ENCODE measurements around the gene NIN.

The NIN gene

DNA sequence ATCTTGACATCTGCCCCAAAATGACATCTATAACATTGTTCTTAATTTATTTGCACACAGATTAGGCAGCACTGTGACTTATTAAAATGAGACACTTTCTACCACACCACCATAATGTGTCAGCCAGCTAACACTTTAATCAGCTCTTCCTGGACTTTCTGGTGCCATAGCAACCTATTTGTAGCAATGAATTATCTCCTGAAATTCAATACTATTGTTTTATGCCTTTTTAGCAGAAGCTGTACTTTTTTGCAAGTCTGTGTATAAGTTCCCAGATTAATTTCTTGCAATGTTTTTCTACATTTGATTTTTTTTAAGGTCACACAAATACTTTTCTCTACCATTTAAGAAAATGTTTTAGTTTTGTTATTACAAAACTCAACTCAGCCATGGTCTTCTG lies 90.1 kb downstream of the NIN start:
- no peak overlapping the region for H3K4me3 ChIP-seq (ENCODE audit: low read length)
- H3K23ac ChIP-seq (ENCODE audit: low read length) = no peak overlapping the region
- no peak overlapping the region for H4K5ac ChIP-seq (ENCODE audit: low read length)
- H3K27me3 ChIP-seq (ENCODE audit: insufficient read depth, low read length, poor library complexity) = no peaks in the 10 kb centered on the region
- no peaks in the 10 kb centered on the region for H3K4me1 ChIP-seq (ENCODE audit: control insufficient read depth, low read depth, low read length)
- H2BK15ac ChIP-seq (replicated peaks; ENCODE audit: low read depth) = no peak overlapping the region
- no peak overlapping the region for H3K4ac ChIP-seq (ENCODE audit: low read depth, low read length)
- H3K18ac ChIP-seq (ENCODE audit: low read length) = no peak overlapping the region
- H2BK5ac ChIP-seq (ENCODE audit: low read length) = no peak overlapping the region
- no peak overlapping the region for H3K27ac ChIP-seq (ENCODE audit: low read depth, low read length)
- no peaks in the 10 kb centered on the region for H3K79me1 ChIP-seq (ENCODE audit: low read length)
- H3K4me2 ChIP-seq (ENCODE audit: low read length) = no peak overlapping the region
- no peaks in the 10 kb centered on the region for H3K36me3 ChIP-seq (ENCODE audit: control insufficient read depth, insufficient read depth, low read length)
- H4K8ac ChIP-seq (ENCODE audit: low read depth, low read length) = no peak overlapping the region
- no peak overlapping the region for H3K9ac ChIP-seq (ENCODE audit: low read length)
- H2BK120ac ChIP-seq (ENCODE audit: low read depth, low read length) = no peak overlapping the region
- no peaks in the 10 kb centered on the region for H3K79me2 ChIP-seq (ENCODE audit: control insufficient read depth, insufficient read depth, low read length)
- DNase-seq = no peak
- H2AK5ac ChIP-seq (ENCODE audit: low read length) = no peak overlapping the region
- no peak overlapping the region for H3K56ac ChIP-seq (ENCODE audit: low read length)

GRCh38 chr14:50739186-50739585 lies 91.8 kb downstream of the NIN start:
- Histone ChIP-seq H3K4me3 (ENCODE audit: low read length) (no peak overlapping the region), H2BK120ac (ENCODE audit: low read depth, low read length) (no peak overlapping the region), H3K79me2 (ENCODE audit: control insufficient read depth, insufficient read depth, low read length) (no peaks in the 10 kb centered on the region), H4K8ac (ENCODE audit: low read depth, low read length) (no peak overlapping the region), H2BK15ac (replicated peaks; ENCODE audit: low read depth) (no peak overlapping the region), H3K79me1 (ENCODE audit: low read length) (no peaks in the 10 kb centered on the region), H3K56ac (ENCODE audit: low read length) (no peak overlapping the region), H3K27me3 (ENCODE audit: insufficient read depth, low read length, poor library complexity) (no peaks in the 10 kb centered on the region), H3K9ac (ENCODE audit: low read length) (no peak overlapping the region), H3K4me1 (ENCODE audit: control insufficient read depth, low read depth, low read length) (no peaks in the 10 kb centered on the region), H3K23ac (ENCODE audit: low read length) (no peak overlapping the region), H3K4ac (ENCODE audit: low read depth, low read length) (no peak overlapping the region), H3K4me2 (ENCODE audit: low read length) (no peak overlapping the region), H3K18ac (ENCODE audit: low read length) (no peak overlapping the region), H2AK5ac (ENCODE audit: low read length) (no peak overlapping the region), H3K36me3 (ENCODE audit: control insufficient read depth, insufficient read depth, low read length) (no peaks in the 10 kb centered on the region), H4K5ac (ENCODE audit: low read length) (no peak overlapping the region), H3K27ac (ENCODE audit: low read depth, low read length) (no peak overlapping the region), H2BK5ac (ENCODE audit: low read length) (no peak overlapping the region)
- WGBS (ENCODE audit: extremely low coverage, insufficient coverage, low lambda C conversion rate) = no CpG with 5 or more reads among the region's 4 CpGs
- no peak for DNase-seq

GRCh38 chr14:50736932-50737419 lies 94.0 kb downstream of the NIN start:
- no peak overlapping the region for H4K5ac ChIP-seq (ENCODE audit: low read length)

GRCh38 chr14:50734950-50735695 lies 95.8 kb downstream of the NIN start:
- no peaks in the 10 kb centered on the region for H3K79me1 ChIP-seq (ENCODE audit: low read length)
- no peak overlapping the region for H2AK5ac ChIP-seq (ENCODE audit: low read length)
- H3K36me3 ChIP-seq (ENCODE audit: control insufficient read depth, insufficient read depth, low read length) = no peaks in the 10 kb centered on the region
- no peak for DNase-seq
- H3K4ac ChIP-seq (ENCODE audit: low read depth, low read length) = no peak overlapping the region
- H3K9ac ChIP-seq (ENCODE audit: low read length) = no peak overlapping the region
- H3K4me2 ChIP-seq (ENCODE audit: low read length) = no peak overlapping the region
- no peak overlapping the region for H3K23ac ChIP-seq (ENCODE audit: low read length)
- WGBS (ENCODE audit: extremely low coverage, insufficient coverage, low lambda C conversion rate) = no CpG with 5 or more reads among the region's 4 CpGs
- no peak overlapping the region for H3K27ac ChIP-seq (ENCODE audit: low read depth, low read length)
- H2BK120ac ChIP-seq (ENCODE audit: low read depth, low read length) = no peak overlapping the region
- H3K79me2 ChIP-seq (ENCODE audit: control insufficient read depth, insufficient read depth, low read length) = no peaks in the 10 kb centered on the region
- H3K4me1 ChIP-seq (ENCODE audit: control insufficient read depth, low read depth, low read length) = no peaks in the 10 kb centered on the region
- H3K18ac ChIP-seq (ENCODE audit: low read length) = no peak overlapping the region
- no peak overlapping the region for H2BK15ac ChIP-seq (replicated peaks; ENCODE audit: low read depth)
- no peaks in the 10 kb centered on the region for H3K27me3 ChIP-seq (ENCODE audit: insufficient read depth, low read length, poor library complexity)
- no peak overlapping the region for H4K5ac ChIP-seq (ENCODE audit: low read length)
- H4K8ac ChIP-seq (ENCODE audit: low read depth, low read length) = no peak overlapping the region
- no peak overlapping the region for H3K4me3 ChIP-seq (ENCODE audit: low read length)
- H3K56ac ChIP-seq (ENCODE audit: low read length) = no peak overlapping the region
- no peak overlapping the region for H2BK5ac ChIP-seq (ENCODE audit: low read length)

More at GRCh38 chr14:50736932-50737419, 94.0 kb downstream of the NIN start:
- H2AK5ac ChIP-seq (ENCODE audit: low read length) = no peak overlapping the region
- no peak overlapping the region for H3K27ac ChIP-seq (ENCODE audit: low read depth, low read length)
- H2BK120ac ChIP-seq (ENCODE audit: low read depth, low read length) = no peak overlapping the region
- no CpG with 5 or more reads among the region's 6 CpGs for WGBS (ENCODE audit: extremely low coverage, insufficient coverage, low lambda C conversion rate)
- no peak overlapping the region for H2BK15ac ChIP-seq (replicated peaks; ENCODE audit: low read depth)
- no peak overlapping the region for H3K56ac ChIP-seq (ENCODE audit: low read length)
- H3K9ac ChIP-seq (ENCODE audit: low read length) = no peak overlapping the region
- H3K23ac ChIP-seq (ENCODE audit: low read length) = no peak overlapping the region
- H3K4me3 ChIP-seq (ENCODE audit: low read length) = no peak overlapping the region
- H3K4me1 ChIP-seq (ENCODE audit: control insufficient read depth, low read depth, low read length) = no peaks in the 10 kb centered on the region
- peak; percentile 7 for DNase-seq
- no peak overlapping the region for H3K4ac ChIP-seq (ENCODE audit: low read depth, low read length)
- H3K79me2 ChIP-seq (ENCODE audit: control insufficient read depth, insufficient read depth, low read length) = no peaks in the 10 kb centered on the region
- H3K4me2 ChIP-seq (ENCODE audit: low read length) = no peak overlapping the region
- no peak overlapping the region for H4K8ac ChIP-seq (ENCODE audit: low read depth, low read length)
- no peak overlapping the region for H2BK5ac ChIP-seq (ENCODE audit: low read length)
- H3K79me1 ChIP-seq (ENCODE audit: low read length) = no peaks in the 10 kb centered on the region
- H3K36me3 ChIP-seq (ENCODE audit: control insufficient read depth, insufficient read depth, low read length) = no peaks in the 10 kb centered on the region
- H3K27me3 ChIP-seq (ENCODE audit: insufficient read depth, low read length, poor library complexity) = no peaks in the 10 kb centered on the region
- H3K18ac ChIP-seq (ENCODE audit: low read length) = no peak overlapping the region

DNA sequence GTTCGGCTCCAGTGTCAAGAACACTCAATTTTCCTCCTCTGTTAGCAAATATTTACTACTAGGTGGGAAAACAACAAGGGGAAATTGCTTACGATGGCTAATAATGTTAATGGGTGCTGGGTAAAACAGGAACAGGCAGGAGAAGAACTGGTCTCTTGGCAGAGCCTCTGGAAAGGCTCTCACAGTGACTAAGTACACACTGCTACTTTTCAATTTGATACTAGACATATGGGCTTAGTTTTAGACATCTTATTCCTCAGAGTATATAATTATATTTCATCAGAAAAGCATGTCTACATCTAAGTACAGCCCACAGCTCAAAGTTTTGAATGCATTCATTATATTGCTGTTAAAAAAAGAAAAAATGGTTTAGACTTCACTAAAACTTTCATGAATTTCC lies 97.5 kb downstream of the NIN start:
- no peak overlapping the region for H3K9ac ChIP-seq (ENCODE audit: low read length)
- no peak overlapping the region for H3K23ac ChIP-seq (ENCODE audit: low read length)
- H2BK120ac ChIP-seq (ENCODE audit: low read depth, low read length) = no peak overlapping the region
- H3K4me2 ChIP-seq (ENCODE audit: low read length) = no peak overlapping the region
- H3K36me3 ChIP-seq (ENCODE audit: control insufficient read depth, insufficient read depth, low read length) = peaks cover 2% of the 10 kb centered on the region
- no peaks in the 10 kb centered on the region for H3K79me1 ChIP-seq (ENCODE audit: low read length)
- no peak overlapping the region for H3K56ac ChIP-seq (ENCODE audit: low read length)
- H3K18ac ChIP-seq (ENCODE audit: low read length) = no peak overlapping the region
- H3K4me3 ChIP-seq (ENCODE audit: low read length) = no peak overlapping the region
- H4K5ac ChIP-seq (ENCODE audit: low read length) = no peak overlapping the region
- H3K4me1 ChIP-seq (ENCODE audit: control insufficient read depth, low read depth, low read length) = no peaks in the 10 kb centered on the region
- no peak overlapping the region for H2AK5ac ChIP-seq (ENCODE audit: low read length)
- no peak overlapping the region for H3K27ac ChIP-seq (ENCODE audit: low read depth, low read length)
- no peak overlapping the region for H2BK5ac ChIP-seq (ENCODE audit: low read length)
- no CpG with 5 or more reads among the region's 2 CpGs for WGBS (ENCODE audit: extremely low coverage, insufficient coverage, low lambda C conversion rate)
- H4K8ac ChIP-seq (ENCODE audit: low read depth, low read length) = no peak overlapping the region
- no peak overlapping the region for H3K4ac ChIP-seq (ENCODE audit: low read depth, low read length)
- H3K27me3 ChIP-seq (ENCODE audit: insufficient read depth, low read length, poor library complexity) = no peaks in the 10 kb centered on the region
- no peak overlapping the region for H2BK15ac ChIP-seq (replicated peaks; ENCODE audit: low read depth)
- H3K79me2 ChIP-seq (ENCODE audit: control insufficient read depth, insufficient read depth, low read length) = no peaks in the 10 kb centered on the region
- no peak for DNase-seq

DNA sequence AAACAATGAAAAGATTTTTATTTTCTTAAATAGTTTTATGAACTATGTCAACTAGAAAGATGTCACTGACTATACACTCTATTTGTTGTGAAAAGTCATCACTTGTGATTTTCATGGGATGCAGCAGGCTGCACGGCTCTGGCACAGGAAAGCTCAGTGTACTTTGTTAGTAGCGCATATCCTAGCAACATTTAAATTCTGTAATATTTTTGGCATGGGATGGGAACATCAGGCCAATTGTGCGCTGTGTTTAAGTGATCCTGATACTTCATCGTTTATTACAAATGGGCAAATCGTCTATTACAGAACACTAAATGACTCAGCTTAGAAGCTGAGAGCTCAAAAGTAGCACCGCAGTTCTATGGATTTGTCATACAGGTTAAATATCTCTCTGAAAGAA lies 102.1 kb downstream of the NIN start:
- Histone ChIP-seq H3K4me1 (ENCODE audit: control insufficient read depth, low read depth, low read length) (no peaks in the 10 kb centered on the region), H3K27me3 (ENCODE audit: insufficient read depth, low read length, poor library complexity) (no peaks in the 10 kb centered on the region), H2AK5ac (ENCODE audit: low read length) (no peak overlapping the region), H3K27ac (ENCODE audit: low read depth, low read length) (no peak overlapping the region), H2BK5ac (ENCODE audit: low read length) (no peak overlapping the region), H3K79me1 (ENCODE audit: low read length) (no peaks in the 10 kb centered on the region), H2BK15ac (replicated peaks; ENCODE audit: low read depth) (no peak overlapping the region), H4K5ac (ENCODE audit: low read length) (no peak overlapping the region), H3K18ac (ENCODE audit: low read length) (no peak overlapping the region), H3K23ac (ENCODE audit: low read length) (no peak overlapping the region), H3K4me2 (ENCODE audit: low read length) (no peak overlapping the region), H2BK120ac (ENCODE audit: low read depth, low read length) (no peak overlapping the region), H3K56ac (ENCODE audit: low read length) (no peak overlapping the region), H3K4ac (ENCODE audit: low read depth, low read length) (no peak overlapping the region), H3K79me2 (ENCODE audit: control insufficient read depth, insufficient read depth, low read length) (no peaks in the 10 kb centered on the region), H3K9ac (ENCODE audit: low read length) (no peak overlapping the region), H3K36me3 (ENCODE audit: control insufficient read depth, insufficient read depth, low read length) (peaks cover 3% of the 10 kb centered on the region), H4K8ac (ENCODE audit: low read depth, low read length) (no peak overlapping the region), H3K4me3 (ENCODE audit: low read length) (no peak overlapping the region)
- no CpG with 5 or more reads among the region's 6 CpGs for WGBS (ENCODE audit: extremely low coverage, insufficient coverage, low lambda C conversion rate)
- DNase-seq = no peak

All from mesendoderm (in vitro differentiated cells).